TTC549 (cell line): Measurements from ENCODE around the gene IL2RA.

Experiments used
- FAIRE-seq: peaks from 2 replicates; lab custom pipeline; 2012; peaks lifted over from hg19 to GRCh38; lab: Jason Lieb, UNC

Gene IL2RA

DNA sequence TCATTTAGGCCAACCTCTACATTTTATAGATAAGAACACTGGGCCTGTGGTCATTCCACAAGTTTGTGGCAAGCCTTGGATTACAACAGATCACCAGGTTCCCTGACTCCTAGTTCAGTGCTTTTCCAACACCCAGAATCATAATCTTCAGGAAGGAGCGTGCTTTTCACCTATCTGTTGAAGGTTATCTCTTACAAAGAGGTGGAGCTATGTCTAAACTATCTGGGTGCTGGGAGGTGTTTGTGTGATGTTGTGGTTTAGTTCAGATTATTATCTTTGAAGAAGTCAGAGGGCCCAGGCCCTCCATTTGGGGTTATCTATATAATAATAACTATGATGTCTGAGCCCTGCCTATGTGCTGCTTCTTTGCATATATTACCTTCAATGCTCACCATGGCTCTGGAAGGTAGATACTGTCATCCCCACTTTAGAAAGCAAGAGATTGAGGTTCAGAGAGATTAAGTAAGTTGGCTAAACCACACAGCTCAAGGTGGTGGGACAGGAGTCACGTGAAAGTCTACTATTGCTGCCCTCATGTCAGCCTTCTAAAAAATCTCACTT lies 24.0 kb downstream of the IL2RA start:
- FAIRE-seq = no peak

GRCh38 chr10:6037422-6037821 lies 24.7 kb downstream of the IL2RA start:
- FAIRE-seq = no peak

DNA sequence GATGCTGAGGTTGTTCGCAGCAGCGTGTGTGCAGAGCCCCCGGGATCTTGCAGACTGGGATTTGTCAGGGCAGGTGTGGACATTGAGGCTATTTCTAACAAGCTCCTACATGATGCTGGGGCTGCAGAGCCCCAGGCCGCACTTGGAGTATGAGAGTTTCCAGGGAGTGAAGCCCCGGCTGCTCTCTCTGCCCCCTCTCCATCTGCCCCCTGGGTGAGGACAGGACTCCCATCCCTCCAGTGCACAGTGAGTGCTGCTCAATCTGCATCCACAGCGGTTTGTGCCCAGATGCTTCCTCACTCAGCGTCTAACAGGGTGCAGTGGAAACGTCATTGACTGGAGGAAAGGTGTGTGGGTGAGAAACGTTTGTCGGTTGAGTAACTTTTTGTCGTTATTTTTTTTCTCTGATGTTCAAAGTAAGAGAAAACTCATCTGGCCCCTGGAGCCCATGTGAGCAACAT lies 25.3 kb downstream of the IL2RA start:
- FAIRE-seq = no peak

DNA sequence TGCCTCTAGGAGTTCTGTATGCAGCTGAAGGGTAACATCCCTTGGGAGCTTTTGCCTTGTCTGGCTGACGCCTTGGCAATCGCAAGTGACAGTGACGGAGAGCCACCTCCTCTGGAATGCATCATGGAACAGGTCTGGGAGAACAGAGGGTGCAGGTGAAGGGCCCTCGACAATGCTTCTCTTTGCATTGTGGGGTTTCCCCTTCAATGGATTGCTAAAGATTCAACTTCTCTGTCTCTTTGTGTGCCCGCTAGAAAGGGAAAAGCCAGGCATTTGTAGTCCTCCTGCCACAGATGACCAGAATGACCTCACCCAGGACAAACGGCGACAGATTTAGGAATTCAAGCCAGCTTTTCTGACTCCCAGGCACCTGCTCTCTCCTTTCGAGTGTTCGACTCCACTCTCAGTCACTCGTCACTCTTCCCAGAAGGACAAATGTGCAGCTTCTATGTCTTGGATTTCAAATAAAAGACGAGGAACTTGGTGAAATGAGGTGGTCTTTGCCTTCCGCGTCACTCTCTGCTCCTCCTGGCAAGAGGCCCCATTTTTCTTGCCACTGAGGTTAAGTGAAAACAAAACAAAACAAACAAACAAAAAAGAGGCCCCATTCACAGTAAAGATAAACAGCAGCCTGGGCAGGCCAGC lies 26.1 kb downstream of the IL2RA start:
- no peak for FAIRE-seq

GRCh38 chr10:6035101-6035834 lies 26.9 kb downstream of the IL2RA start:
- no peak for FAIRE-seq

DNA sequence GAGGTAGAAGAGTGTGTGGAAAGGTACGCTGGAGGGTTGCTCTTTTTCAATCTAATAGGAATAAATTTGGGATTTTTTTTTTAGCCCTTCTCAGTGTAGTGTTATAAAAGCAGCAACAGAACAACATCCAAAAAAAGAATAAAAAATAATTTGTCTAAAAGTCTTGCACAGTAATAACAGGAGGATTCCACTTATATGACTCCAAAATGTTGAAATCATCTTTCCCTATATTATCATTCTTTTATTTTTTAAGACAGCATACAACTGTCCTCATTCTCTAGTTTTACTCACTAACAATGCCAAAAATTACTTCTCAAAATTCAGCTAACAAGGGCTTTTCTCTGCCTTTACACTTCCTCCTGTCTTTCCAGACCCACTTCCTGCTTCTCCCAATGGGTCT lies 27.8 kb downstream of the IL2RA start:
- no peak for FAIRE-seq

DNA sequence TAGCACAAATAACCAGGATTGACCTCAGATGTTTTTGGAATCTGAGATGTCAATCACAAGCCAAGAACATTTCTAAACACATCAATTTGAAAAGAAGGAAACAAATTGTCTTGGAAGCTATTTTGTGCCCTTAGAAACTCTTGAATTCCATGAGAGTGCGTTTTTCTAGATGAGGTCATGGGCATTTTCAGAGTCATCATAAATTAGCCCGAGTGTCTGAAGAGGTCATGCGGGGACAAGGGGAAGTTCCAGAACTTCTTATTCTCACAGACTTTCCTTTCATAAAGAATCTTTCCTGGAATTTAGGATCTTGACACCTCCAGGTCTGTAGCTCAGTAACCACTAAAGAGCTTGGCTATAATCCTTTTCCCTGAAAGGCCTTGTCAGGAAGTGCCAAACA lies 28.2 kb downstream of the IL2RA start:
- no peak for FAIRE-seq

DNA sequence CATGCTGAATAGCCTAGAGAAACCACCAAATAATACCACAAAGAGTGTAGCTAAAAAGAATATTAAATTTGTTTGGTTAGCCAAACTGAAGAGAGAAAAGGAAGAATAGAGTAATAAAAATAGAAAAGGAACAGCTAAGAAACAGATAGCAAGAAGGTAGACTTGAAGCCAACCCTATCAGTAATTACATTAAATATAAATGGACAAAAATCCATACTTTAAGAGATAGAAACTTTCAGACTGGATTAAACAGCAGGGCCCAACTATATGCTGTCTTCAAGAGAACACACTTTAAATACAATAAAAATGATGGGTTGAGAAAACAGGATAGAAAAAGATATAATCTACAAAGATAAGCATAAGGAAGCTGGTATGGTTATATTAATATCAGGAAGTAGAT lies 31.2 kb downstream of the IL2RA start:
- no peak for FAIRE-seq

DNA sequence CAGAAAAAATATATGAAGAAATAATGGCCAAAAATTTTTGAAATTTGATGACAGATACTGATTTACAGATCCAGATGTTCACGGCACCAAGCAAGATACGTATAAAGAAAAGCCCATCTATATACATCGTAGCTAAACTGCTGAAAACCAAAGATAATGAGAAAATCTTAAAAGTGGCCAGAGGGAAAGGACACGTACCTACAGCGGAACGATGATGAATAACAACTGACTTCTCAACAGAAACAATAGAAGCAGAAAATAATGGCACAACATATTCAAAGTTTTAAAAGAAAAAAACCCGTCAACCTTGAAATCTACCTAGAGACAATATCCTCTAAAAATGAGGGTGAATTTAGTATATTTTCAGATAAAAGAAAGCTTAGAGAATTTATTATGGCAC lies 31.9 kb downstream of the IL2RA start:
- FAIRE-seq = no peak

- no peak for FAIRE-seq
Observed at GRCh38 chr10:6027929-6028328, 34.2 kb downstream of the IL2RA start.

DNA sequence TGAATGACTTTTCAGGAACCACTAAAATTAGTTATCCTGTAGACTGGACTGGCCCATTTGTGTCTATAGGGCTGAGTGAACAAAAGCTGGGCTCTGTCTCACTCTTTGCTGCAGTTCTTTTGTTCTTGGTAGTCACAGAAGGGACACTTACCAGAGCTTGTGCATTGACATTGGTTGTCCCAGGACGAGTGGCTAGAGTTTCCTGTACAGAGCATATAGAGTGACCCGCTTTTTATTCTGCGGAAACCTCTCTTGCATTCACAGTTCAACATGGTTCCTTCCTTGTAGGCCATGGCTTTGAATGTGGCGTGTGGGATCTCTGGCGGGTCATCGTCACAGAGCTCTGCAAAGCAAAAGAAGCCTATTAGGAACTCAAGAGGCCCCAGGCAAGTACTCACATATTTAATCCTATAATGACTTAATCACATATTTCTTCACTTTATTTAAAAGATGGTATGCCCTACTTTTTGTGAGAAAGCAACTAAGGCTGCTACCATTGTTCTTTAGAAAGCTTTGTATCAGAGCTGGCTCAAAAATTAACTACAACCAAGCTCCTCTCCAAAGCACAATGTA lies 36.4 kb downstream of the IL2RA start:
- FAIRE-seq = no peak

DNA sequence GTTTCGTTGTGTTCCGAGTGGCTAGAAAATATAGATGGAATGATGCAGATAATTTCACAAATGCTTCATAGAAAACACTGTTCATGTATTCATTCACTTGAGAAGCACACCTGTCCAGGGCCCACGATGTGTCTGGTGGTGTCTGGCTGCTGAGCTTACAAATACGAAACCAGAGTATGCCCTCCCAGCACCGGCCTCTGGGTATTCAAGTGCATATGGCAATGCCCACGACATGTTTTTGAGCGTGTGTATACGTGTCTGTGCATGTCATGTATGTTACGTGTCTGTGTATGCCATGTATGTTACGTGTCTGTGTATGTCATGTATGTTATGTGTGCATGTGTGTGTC lies 37.9 kb downstream of the IL2RA start:
- no peak for FAIRE-seq

DNA sequence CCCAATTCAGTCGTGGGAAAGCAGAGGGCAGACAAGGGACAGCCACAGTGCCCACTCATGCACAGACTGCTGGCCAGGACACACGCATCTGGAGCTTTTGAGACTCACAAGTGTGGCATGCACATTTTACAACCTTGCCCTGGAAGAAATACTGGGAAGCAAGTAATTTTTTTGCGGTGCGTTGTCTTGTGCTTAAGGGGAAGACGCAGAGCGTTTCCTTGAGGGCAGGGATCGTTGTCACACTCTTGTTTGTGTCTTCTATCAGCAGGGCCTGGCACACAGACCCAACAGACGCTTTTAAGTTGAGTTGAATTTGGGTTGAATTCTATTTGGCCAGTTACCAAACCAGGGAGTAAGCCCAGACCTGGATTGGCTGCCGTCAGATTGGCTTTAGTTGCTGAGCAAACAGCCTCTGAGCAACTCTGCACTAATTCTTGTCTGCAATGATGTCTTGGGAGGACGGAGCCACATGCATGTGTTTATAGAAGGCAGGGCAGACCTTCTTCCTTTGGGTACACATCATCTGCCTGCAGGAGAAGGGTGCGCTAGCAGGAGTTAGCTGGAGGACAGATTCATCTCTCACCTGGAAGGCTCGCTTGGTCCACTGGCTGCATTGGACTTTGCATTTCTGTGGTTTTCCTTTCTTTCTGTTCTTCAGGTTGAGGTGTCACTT lies 38.4 kb downstream of the IL2RA start:
- FAIRE-seq = no peak

GRCh38 chr10:6022660-6023059 lies 39.5 kb downstream of the IL2RA start:
- no peak for FAIRE-seq

GRCh38 chr10:6020826-6021225 lies 41.3 kb downstream of the IL2RA start:
- no peak for FAIRE-seq

GRCh38 chr10:6019796-6020195 lies 42.4 kb downstream of the IL2RA start:
- FAIRE-seq = no peak

DNA sequence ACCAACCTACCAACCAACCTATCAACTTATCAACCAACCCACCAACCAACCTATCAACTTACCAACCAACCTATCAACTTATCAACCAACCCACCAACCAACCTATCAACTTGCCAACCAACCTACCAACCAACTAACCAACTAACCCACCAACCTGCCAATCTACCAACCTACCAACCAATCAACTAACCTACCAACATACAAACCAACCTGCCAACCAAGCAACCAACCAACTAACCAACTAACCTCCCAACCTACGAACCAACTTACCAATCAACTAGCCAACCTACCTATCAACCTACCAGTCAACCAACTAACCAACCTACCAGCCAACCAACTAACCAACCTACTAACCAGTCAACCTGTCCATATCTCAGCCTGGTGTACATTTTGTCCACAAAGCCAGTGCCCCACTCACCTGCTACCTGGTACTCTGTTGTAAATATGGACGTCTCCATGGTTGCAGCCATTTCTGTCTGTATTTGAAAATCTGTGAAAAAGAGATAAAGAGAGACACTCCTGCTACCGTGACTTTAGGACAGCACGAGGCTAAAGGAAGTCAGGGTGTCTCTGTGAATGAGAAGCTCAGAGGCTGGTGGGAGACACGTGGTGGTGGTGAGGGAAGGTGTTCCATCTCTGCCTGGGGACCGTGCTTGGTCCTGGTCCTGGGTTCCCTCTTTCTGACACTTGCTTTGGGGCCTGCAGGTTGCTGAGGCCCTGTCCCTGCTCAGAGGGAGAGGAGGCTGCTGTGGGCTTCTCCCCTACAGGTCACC lies 43.0 kb downstream of the IL2RA start:
- no peak for FAIRE-seq

- FAIRE-seq = no peak
Observed at GRCh38 chr10:6018422-6018821, 43.7 kb downstream of the IL2RA start.

GRCh38 chr10:6017781-6018354 lies 44.3 kb downstream of the IL2RA start:
- no peak for FAIRE-seq

GRCh38 chr10:6014241-6014761 lies 47.9 kb downstream of the IL2RA start:
- FAIRE-seq = no peak

DNA sequence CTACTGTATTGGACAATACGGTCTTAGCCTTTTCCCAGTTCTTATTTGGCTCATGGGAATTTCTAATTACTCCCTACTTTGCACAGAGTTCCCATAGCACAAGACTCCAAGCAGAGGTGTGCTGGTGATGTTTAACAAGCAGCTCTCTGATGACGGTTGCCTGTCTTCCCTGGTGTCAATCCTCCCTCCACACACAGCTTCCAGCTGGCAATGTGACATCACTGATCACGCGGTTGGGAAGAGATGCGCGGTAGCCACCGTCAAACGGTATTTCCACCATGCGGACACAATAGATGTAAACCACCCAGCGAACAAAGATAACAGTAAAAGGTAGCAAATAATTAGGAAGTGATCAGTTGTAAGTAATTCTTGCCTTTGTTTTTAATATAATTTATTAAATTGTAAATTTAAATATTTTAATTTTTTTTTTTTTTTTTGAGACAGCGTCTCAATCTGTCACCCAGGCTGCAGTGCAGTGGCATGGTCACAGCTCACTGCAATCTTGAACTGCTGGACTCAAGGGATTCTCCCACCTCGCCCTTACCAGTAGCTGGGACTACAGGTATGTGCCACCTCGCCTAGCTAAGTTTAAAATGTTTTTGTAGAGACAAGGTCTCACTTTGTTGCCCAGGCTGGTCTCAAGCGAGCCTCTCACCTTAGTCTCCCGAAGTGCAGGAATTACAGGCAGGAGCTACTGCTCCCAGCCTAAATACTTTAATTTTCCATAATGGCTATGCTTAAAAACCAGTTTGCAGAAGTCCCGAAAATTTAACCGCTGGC lies 48.6 kb downstream of the IL2RA start:
- FAIRE-seq = no peak
